HG03139 (cell line): ENCODE results near the gene DIAPH3.

Source experiments
- ATAC-seq: cut with Tn5 transposase; IDR thresholded peaks from one replicate; pipeline ENCODE4 v1.9.1; 2021; ENCODE audit not compliant: unreplicated experiment

Gene DIAPH3

DNA sequence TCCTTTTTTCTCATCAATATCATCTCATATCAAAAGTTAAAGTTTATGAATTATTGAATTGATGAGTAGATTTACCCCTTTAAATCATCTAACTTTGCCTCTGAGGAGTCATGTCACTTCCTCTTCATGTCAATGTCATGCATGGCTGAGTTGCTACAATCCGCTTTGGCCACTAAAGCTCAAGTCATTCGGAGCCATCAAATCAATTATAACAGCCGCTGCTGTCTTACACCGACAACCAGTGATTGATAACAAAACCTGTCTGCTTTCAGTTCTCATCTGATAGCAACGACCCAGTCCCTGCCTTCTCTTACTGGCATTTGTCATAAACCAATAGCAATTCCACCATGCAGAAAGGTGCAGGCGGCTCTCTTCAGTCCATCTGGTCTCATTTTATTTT lies 429.3 kb downstream of the DIAPH3 start:
- peak; percentile 100 for ATAC-seq

DNA sequence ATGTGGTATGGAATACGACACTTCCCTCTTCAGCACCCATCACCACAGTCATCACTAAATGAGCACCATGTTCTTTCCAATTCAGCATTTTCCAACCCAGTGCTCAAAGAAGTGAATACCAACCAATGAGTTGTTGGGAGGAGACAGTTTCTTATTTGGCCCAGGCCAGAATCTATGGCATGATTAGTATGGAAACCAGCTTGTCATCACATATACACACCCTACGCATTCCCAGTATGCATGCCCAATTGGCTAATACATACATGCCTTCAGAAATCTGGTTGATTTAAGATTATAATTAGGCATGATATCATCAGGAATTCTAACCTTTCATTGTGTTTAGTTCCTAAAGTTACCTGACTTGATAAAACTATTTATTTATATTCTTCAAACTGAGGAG lies 430.0 kb downstream of the DIAPH3 start:
- no peak for ATAC-seq

DNA sequence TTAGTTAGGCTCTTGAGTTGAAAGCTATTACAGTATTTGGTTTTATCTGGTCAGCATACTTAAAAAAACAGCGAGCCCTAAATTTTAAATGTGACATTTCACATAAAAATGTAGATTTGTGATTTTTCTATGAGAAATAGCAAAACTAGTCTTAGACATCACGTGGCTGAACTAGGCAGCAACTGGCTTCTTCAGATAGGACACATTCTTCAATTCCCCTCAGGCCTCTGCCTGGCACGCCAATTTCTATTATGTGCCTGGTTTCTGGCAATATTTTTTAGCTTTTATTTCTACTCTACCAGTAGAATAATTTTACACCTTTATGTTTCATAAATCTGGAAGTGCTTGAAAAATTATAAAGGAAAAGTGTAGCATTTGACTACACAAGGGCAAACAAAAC lies 433.7 kb downstream of the DIAPH3 start:
- no peak for ATAC-seq

DNA sequence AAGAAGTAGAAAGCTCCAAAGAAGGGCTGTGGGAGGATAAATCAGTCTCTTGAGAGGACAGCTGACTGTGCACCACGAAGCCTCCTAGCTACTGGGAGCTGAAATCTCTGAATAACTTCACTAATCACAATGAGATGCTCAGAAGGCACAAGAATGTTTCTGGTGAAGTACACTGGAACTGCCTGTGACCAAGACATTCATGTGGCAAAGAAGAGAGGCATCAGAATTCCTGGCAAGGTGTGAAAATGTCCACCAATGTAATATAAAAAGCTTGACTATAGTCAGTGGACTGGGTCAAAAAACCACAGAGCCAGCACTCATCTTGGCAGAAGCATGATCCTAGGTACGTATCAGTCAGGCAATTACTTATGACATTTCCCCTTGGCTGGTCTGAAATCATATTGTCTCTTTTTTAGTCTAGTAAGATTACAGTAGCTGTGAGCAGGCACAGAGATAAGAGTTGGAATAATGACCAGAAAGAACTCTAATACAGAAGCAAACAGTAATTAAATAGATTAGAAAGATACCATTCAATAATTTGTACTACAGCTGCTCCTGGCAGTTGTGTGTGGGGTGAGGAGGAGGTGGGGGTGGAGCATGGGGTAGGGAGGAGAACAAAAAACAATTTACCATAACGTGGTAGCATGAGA lies 434.7 kb downstream of the DIAPH3 start:
- ATAC-seq: no peak

DNA sequence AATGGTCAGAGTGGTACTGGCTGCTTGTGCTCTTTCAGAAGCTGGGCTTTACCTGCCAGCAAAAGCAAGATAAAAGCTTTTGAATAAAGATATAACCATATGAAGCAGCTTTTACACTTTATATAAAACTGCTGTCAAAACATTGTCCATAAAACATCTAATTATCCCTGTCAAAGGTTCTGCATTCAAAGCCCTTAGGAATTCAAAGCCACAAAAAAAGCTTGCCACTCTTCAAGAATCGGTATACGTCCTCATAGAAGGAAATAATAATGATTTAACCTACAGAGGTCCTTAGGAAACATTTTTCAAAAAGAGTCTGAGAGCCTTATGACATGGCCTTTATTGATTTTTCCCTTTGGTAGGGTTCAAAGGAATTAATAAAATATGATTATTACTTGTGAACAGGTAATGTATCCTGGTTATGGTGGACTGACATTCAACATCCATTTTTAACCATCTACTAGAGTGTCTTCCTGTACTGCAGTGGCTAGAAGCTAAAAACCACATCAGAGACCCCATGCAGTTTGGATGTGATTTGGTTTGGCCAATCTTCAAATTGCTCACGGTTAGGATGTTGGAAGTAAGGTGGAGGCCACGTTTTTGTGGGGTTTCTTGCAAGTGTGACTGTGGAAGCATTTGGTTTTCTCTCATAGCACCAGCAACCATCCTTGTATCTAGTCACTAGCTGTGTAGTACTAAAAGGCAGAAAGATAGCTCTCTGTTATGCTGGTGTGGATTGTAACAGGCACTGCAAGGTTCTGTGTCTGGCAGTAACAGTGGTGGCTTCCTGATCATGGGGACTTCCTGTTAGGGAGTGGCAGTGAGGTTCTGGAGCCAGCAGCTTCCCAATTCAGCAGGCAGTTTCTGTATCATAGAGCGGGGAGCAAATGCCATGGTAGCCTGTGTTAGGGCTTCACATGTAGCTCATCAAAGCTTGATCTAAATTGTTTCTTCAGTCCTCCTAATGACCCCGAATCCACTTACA lies 441.5 kb downstream of the DIAPH3 start:
- ATAC-seq: no peak

DNA sequence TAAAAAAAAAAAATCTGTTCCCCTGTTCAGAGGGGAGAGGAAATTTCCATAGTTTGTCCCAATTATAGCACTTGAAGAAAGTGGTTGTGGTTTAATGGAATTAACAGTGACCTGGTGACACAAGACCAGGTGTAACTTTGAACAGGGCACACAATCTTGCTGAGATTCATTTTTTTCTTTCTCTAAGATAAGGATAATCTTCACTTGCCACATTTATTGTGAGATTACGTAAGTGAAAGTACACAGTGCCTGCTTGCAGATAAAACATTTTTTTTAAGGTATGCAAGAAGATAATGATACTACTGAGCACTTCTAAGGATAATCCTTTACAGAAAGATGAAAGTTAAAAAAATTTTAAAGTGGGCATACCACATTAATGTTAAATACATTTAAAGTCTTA lies 448.1 kb downstream of the DIAPH3 start:
- no peak for ATAC-seq

DNA sequence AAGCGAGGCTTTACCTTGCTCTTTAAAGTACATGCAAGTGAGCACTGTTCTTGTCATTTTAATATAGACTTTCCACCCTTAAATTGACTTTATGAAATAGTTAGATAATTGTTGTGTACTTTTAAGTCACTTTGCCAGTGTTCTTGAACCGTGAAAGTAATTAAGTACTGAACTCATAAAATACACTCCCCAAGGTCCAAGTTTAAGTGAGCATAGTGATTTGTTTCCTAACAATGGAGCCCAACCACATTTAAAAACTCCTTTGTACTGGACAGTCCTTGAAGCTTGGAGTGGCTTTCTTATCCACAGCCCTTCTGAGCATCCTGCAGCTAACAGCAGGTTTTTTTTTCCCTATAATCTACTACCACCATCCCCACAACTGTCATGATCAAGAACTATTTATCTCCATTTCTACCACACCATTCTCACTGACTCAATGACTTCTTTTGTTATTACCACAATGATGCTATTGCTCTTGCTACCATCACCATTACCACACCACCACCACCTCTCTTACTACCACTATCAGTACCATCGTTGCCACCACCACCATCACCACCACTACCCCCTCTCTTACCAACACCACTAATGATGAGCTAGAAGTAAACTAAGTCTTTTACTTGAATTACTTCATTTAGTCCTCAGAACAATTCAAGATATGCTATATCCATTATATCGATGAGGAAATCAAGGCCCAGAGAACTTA lies 452.6 kb downstream of the DIAPH3 start:
- no peak for ATAC-seq

DNA sequence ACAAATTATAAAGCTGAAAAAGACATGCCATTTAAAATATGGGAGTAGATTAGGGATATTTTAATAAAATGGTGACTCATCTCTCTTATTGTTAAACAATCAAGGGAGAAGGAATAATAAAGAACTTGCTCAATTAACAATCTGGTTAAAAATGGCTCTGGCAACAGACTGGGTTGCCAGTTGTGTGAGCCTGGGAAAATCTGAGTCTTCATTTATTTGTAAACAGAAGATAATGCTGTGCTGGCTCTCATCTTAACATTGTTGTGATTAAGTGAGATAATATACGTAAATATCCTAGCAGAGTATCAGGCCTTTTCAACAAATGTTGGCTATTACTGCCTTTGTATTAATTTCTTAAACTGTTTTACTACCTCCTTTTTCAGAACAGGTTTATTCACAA lies 453.3 kb downstream of the DIAPH3 start:
- no peak for ATAC-seq

DNA sequence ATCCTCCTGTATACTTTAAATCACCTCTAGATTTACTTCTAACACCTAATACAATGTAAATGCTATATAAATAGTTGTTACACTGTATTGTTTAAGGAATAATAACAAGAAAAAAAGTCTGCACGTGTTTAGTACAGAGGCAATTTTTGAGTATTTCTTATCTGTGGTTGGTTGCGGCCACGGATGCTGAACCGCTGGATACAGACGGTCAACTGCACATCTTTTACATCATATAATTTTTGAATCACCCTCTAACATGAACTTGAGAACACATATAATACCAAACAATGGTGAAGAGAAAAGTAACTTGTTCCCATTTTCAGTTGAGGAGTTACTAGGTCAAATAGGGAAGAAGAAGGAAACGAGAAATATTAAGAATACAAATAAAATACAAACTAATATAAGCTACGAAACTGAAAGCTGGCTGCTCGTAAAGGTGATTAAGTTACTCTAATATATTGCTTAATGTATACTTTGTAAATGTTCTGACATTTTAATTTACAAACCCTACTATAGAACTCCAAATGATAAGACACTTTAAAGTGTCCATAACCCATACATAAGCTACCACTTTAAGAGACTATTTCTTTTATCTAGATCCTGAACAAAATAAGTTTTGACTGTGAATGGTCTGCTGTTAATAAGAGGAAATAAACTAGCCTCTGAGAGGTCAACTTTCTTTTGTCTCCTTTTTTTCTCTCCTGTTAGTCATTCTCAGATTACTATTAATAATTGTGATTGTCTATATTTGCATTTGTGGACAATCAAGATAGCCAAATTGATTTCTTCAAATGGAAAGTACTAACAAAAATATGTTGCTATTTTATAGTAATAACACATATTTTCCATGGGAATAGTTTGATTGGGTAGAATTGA lies 457.4 kb downstream of the DIAPH3 start:
- no peak for ATAC-seq

DNA sequence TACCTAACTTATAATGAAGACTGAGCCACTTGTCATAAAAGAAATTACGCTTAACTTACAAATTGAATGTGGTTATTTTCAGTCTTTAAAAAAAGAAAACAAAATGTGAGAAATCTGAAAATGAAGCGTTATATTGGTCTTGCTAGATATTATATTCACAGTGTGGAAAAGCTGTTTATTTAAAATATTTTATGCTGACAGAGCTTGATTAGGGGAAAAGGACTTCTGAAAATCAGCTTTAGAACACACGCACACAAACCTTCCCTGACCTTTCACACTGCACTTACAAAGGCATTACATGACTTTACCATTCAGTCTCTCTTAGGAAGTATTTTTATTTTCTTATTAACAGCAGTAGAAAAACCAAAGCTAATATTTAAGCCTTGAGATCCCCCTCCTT lies 461.5 kb downstream of the DIAPH3 start:
- ATAC-seq: no peak

DNA sequence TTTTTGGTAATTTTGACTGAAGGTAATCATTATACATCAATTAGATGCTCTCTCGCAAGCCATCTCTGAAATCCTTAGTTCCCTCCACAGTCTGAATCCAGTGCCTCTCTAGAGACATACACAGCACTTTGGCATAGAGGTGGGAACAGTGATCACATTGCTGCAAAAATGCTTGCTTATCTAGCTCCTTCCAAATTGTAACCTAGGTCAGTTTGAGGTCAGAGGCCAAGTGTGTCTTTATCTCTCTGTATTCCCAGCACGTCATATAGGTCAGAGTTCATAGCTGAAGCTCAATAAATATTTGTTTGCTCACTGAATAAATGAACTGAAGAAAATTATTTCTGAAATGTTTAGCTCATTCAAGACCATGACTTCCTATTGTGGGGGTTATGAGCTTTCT lies 462.5 kb downstream of the DIAPH3 start:
- no peak for ATAC-seq

DNA sequence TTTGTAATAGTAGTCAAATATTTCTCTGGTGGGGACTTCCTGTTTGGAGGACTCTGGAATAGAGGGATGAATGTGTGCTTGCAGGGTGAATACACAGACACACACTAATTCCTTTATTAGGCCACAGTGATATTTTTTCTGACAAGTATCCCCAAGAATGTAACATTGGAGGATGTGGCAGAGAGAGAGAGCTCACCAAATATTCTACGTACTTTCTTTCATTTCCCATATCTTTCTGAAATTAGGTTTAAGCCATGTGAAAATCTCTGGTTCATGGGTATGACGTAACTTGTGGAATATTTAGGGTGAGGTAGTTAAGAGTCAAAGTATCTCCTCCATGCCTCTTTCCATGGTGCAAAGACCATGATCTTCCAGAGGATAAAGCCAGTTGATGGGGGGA lies 463.4 kb downstream of the DIAPH3 start:
- ATAC-seq: no peak

DNA sequence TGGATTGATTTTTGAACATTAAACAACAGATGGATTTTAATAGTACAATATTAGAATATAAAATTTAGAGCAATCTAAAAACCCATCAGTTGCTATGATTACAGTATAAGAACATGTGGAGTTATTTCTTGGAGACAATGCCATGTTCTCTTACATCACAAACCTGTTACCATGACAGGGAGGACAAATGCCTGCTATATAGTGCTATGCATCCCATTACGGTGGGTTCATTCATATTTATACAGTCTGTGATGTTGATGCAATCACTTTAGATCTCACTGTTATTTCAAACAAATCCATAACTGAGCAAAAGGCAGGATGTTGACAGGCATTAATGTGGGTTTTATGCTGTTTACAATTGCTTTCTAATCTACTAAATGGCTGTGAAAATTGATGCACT lies 467.5 kb downstream of the DIAPH3 start:
- ATAC-seq: no peak

DNA sequence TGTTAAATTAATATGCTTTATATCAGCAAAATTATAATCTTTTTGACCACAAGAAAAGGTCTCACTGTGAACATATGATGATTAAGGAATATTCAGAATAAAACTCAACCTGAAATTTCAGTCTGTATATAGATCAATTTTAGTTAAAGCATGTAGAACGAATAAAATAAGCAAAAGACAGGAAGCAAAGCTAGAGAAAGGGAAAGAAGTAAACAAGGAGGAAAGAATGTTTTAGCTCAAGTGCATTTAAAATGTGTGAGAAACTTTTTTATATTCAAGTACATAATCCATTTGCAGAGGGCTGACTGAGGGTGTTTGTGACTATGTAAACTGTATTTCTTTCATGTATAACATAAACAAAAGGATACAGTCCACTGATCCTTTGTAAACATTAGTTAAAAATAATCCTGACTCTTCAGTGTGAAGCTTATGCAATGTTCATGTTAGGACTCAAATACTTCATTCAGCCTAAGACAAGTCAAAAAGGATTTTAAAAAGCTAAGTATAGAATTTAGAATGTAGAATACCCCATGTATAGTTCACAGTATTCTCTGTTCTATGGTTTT lies 472.1 kb downstream of the DIAPH3 start:
- no peak for ATAC-seq

DNA sequence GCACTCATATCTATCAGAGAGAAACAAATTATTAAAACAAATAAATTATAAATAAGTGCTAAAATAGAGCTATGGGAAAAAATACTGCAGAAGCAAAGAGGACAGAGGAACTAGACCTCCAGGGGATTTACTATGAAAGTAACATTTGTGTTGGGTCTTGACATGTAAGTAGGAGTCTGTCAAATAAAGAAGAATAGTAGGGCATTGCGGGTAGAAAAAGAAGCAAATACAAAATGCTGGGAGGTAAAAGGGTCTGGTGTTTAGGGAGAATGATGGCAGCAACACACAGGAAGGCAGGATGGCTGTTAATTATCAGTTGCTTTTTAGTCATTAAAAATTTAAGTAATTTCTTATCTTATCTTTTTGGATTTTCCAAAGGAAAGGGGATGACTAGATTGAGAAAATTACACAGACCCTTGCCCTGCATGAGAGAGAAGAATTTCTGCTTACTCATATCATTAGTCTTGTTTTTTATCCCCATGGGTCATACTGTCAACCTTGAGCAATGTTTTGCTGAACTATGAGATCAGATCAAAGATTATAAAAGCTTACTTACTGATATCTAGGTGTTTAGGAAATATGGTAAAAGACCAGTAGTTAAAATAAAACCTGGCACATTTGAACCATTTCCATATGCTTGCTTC lies 472.7 kb downstream of the DIAPH3 start:
- ATAC-seq: no peak

DNA sequence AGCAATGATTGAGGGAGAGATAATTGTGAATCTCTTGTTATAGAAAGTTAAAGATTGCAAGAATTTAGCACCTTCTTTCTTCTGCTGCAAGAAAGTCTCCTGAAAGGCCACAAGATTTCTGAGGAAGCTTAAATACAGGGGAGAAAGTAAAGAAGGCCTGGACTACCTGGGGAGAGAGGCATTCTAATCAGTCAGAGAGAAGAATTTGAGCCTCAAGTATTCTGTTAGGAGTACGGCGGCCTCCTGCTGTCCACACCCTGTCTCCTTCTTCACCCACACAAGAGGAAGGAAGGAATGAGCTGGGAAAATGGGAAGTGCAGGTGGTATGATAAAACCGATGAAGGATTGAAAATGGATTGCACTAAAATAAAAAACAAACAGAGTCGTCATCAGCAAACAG lies 474.7 kb downstream of the DIAPH3 start:
- ATAC-seq: no peak

DNA sequence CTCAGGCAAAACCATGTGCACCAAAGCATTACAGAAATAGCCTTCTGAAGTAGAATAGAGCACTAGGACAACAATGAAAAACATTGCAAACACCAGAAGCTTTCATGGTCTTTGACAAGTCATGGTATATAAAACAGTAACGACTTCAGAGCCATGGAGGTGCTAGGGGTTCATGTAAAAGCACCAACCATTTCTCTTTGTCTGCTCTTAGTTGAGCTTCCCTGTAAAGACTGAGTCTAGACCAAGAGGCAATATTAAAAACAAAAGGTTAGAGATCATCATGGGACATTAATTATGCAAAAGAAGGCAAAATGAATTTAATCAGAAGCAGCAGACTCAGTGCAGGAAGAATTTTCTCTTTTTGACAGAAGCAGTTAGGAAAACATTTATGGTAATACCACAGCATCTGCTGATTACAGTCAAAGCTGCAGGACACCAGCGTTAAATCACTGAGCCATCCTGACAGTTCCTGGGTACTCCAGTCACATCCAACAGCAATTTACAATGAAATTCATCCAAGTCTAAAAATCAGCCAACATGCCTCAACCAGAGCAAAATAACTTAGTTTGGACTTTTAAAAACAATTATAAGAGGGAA lies 476.8 kb downstream of the DIAPH3 start:
- ATAC-seq: no peak

DNA sequence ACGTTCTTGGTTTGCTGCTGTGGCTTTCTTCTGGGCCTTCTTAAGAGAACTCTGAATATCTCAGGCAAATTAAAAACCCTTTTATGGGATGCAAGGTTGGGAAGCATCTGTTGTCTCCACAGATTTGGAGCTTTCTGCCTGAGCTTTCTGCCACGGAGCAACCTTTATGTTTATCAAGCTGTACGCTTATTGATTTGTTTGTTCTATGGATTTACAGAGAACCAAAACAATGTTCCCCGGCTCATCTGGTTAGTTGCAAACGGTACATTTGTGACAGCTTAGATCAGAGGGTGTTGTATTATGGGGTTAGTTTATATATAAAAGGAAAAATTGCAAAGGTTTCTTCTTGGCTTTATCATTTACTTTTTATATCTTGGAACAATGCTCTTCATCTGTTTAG lies 479.6 kb downstream of the DIAPH3 start:
- no peak for ATAC-seq

DNA sequence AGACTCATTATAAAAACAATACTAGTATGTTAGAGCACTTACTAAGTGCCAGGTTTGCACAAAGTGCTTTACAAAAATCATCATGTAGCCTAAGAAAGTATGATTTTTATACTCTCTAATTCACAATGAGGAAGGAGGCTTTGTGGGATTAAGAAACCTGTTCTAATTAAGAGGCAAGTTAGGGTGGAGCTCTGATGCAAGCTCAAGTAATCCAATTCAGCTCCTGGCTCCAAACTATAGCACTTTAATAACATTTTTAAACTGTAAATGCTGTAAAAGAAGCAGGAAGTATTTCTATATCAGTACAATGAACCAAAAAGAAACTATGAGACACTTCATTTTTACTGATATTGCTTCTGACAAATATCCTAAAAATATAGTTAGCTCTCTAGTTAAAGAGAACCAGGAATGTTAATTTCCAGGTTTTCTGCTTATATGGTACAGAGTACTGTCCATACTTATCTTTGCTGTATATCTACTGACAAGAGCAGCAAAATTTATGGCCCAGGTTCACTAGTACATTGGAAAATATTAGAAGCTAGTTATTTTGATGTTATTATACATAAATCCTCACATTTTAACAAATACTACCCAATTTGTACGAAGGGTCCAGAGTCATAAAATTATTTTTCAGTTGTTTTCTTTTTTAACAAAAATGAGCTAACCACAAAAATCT lies 482.0 kb downstream of the DIAPH3 start:
- ATAC-seq: no peak
